IMR-90 (cell line): Measurements from ENCODE around the gene TM9SF4. TPM values are rescaled to one million over a fixed set of nuclear protein-coding genes. Genes with fewer than 3 reads are reported as not detected.

ENCODE experiments used
- ATAC-seq: fragments of 200-7000 bp; cut with Tn5 transposase; 2 replicates; pipeline ENCODE4 v1.9.1; 2020; ENCODE audit warnings: low read depth, mild to moderate bottlenecking, moderate library complexity
- BruUV-seq: library from RNA; stranded (reverse); fragments of 400-500 nt; replicated peaks from 2 replicates; lab custom pipeline; 2021; lab: Mats Ljungman, UMichigan
- CTCF ChIA-PET: fragments of 300-600 bp; formaldehyde crosslinking; extraction: SDS; loops from one replicate; lab custom pipeline; 2021; ENCODE audit warnings: antibody characterized with exemption; lab: Yijun Ruan, JAX
- POLR2A ChIA-PET: fragments of 300-600 bp; sonication (Branson Sonifier 250); formaldehyde crosslinking; loops from one replicate; lab custom pipeline; 2022; ENCODE audit warnings: antibody characterized with exemption; ENCODE audit not compliant: unreplicated experiment; lab: Charles Lee
- DNase-seq: peaks from one replicate; pipeline ENCODE4 v3.0.0; 2013
- H2AFZ ChIP-seq: replicated peaks from 2 replicates; pipeline ENCODE3; 2013; ENCODE audit warnings: low read length, mild to moderate bottlenecking; ENCODE audit not compliant: poor library complexity
- H2AK5ac ChIP-seq: 2 replicates; pipeline ENCODE4 v1.6.1; 2013; ENCODE audit warnings: low read depth, low read length, inconsistent platforms
- H2AK9ac ChIP-seq: replicated peaks from 2 replicates; pipeline ENCODE3; 2013; ENCODE audit warnings: mild to moderate bottlenecking, low read depth, low read length, moderate library complexity; ENCODE audit not compliant: poor library complexity
- H2BK120ac ChIP-seq: 2 replicates; pipeline ENCODE4 v1.6.1; 2013; ENCODE audit warnings: low read depth, low read length, inconsistent platforms
- H2BK15ac ChIP-seq: 3 replicates; pipeline ENCODE4 v1.6.1; 2013; ENCODE audit warnings: low read depth, low read length, inconsistent platforms
- H2BK20ac ChIP-seq: 2 replicates; pipeline ENCODE4 v1.6.1; 2013; ENCODE audit warnings: low read depth, mild to moderate bottlenecking, inconsistent platforms, low read length, moderate library complexity
- H2BK5ac ChIP-seq: 2 replicates; pipeline ENCODE4 v1.6.1; 2013; ENCODE audit warnings: mild to moderate bottlenecking, low read depth, low read length, inconsistent platforms; ENCODE audit not compliant: poor library complexity, severe bottlenecking
- H3K14ac ChIP-seq: replicated peaks from 2 replicates; pipeline ENCODE4 v1.6.1; 2013; ENCODE audit warnings: low read depth, low read length, inconsistent platforms
- H3K18ac ChIP-seq: 2 replicates; pipeline ENCODE4 v1.6.1; 2013; ENCODE audit warnings: low read depth, low read length, control low read depth
- H3K23ac ChIP-seq: 2 replicates; pipeline ENCODE4 v1.6.1; 2013; ENCODE audit warnings: low read depth, low read length, inconsistent platforms
- H3K27ac ChIP-seq: 2 replicates; pipeline ENCODE4 v1.5.1; 2013; ENCODE audit warnings: mild to moderate bottlenecking, control low read depth, low read length; ENCODE audit not compliant: insufficient read depth
- H3K27me3 ChIP-seq: 2 replicates; pipeline ENCODE4 v1.6.1; 2013; ENCODE audit warnings: low read length; ENCODE audit not compliant: control insufficient read depth, insufficient read depth
- H3K36me3 ChIP-seq: 2 replicates; pipeline ENCODE4 v1.6.1; 2013; ENCODE audit warnings: low read length, mixed read lengths; ENCODE audit not compliant: control insufficient read depth, insufficient read depth
- H3K4ac ChIP-seq: 2 replicates; pipeline ENCODE4 v1.6.1; 2013; ENCODE audit warnings: low read depth, low read length, inconsistent platforms
- H3K4me1 ChIP-seq: 2 replicates; pipeline ENCODE4 v1.6.1; 2013; ENCODE audit warnings: low read length, mixed read lengths; ENCODE audit not compliant: control insufficient read depth, insufficient read depth
- H3K4me2 ChIP-seq: 2 replicates; pipeline ENCODE4 v1.6.1; 2013; ENCODE audit warnings: low read depth, mild to moderate bottlenecking, control low read depth, low read length, moderate library complexity
- H3K4me3 ChIP-seq: 2 replicates; pipeline ENCODE4 v1.5.1; 2013; ENCODE audit warnings: low read depth, mild to moderate bottlenecking, control low read depth, low read length, moderate library complexity; ENCODE audit not compliant: insufficient read depth
- H3K56ac ChIP-seq: 2 replicates; pipeline ENCODE4 v1.6.1; 2013; ENCODE audit warnings: low read length, inconsistent platforms; ENCODE audit not compliant: insufficient read depth; ENCODE audit errors: extremely low read depth
- H3K79me1 ChIP-seq, 2 experiments: 2 replicates each; pipeline ENCODE4 v1.6.1; 2013; ENCODE audit warnings: low read length in 2 of 2, inconsistent platforms in 1 of 2, low read depth in 1 of 2
- H3K9ac ChIP-seq: 2 replicates; pipeline ENCODE4 v1.6.1; 2013; ENCODE audit warnings: low read depth, low read length, control low read depth
- H3K9me1 ChIP-seq: 2 replicates; pipeline ENCODE4 v1.6.1; 2013; ENCODE audit warnings: low read length, inconsistent platforms; ENCODE audit not compliant: insufficient read depth
- H3K9me3 ChIP-seq: 2 replicates; pipeline ENCODE4 v1.6.1; 2013; ENCODE audit warnings: low read length; ENCODE audit not compliant: control insufficient read depth, insufficient read depth
- H4K20me1 ChIP-seq: 2 replicates; pipeline ENCODE4 v1.6.1; 2013; ENCODE audit warnings: low read length, inconsistent platforms; ENCODE audit not compliant: insufficient read depth
- H4K5ac ChIP-seq: 2 replicates; pipeline ENCODE4 v1.6.1; 2013; ENCODE audit warnings: mild to moderate bottlenecking, low read depth, low read length, control low read depth
- H4K8ac ChIP-seq, 2 experiments: 2 replicates each; pipeline ENCODE4 v1.6.1; 2013; ENCODE audit warnings: low read depth in 2 of 2, low read length in 2 of 2, control low read depth in 1 of 2, inconsistent platforms in 1 of 2
- H4K91ac ChIP-seq: 2 replicates; pipeline ENCODE4 v1.6.1; 2013; ENCODE audit warnings: low read depth, low read length, inconsistent platforms; ENCODE audit not compliant: insufficient read depth
- BHLHE40 ChIP-seq: fragments of 150-350 bp; IDR thresholded peaks from 2 replicates; pipeline ENCODE4 v1.6.1; 2016; ENCODE audit warnings: mild to moderate bottlenecking, low read depth, low read length
- CEBPB ChIP-seq: IDR thresholded peaks from 2 replicates; pipeline ENCODE4 v1.6.1; 2012; ENCODE audit warnings: low read depth, low read length, improper control_type of control experiment
- CHD1 ChIP-seq: IDR thresholded peaks from 2 replicates; pipeline ENCODE4 v1.6.1; 2012; ENCODE audit warnings: low read depth, low read length, improper control_type of control experiment
- FOS ChIP-seq: fragments of 150-350 bp; IDR thresholded peaks from 2 replicates; pipeline ENCODE4 v1.6.1; 2016; ENCODE audit warnings: low read depth, low read length
- MAZ ChIP-seq: IDR thresholded peaks from 2 replicates; pipeline ENCODE4 v1.6.1; 2012; ENCODE audit warnings: low read depth, mild to moderate bottlenecking, low read length, improper control_type of control experiment, moderate library complexity, borderline replicate concordance
- MXI1 ChIP-seq: IDR thresholded peaks from 2 replicates; pipeline ENCODE4 v1.6.1; 2012; ENCODE audit warnings: low read depth, mild to moderate bottlenecking, low read length, moderate library complexity, borderline replicate concordance
- NFE2L2 ChIP-seq: fragments of 150-350 bp; IDR thresholded peaks from 2 replicates; pipeline ENCODE4 v1.6.1; 2016; ENCODE audit warnings: low read depth, mild to moderate bottlenecking, low read length
- POLR2A ChIP-seq: IDR thresholded peaks from 2 replicates; pipeline ENCODE4 v1.6.1; 2012; ENCODE audit warnings: mild to moderate bottlenecking, low read depth, low read length
- RAD21 ChIP-seq: IDR thresholded peaks from 2 replicates; pipeline ENCODE4 v1.6.1; 2012; ENCODE audit warnings: low read length, improper control_type of control experiment
- RCOR1 ChIP-seq: IDR thresholded peaks from 2 replicates; pipeline ENCODE4 v1.6.1; 2012; ENCODE audit warnings: mild to moderate bottlenecking, low read length, improper control_type of control experiment; ENCODE audit not compliant: insufficient replicate concordance
- WGBS, 2 experiments: methylation state at CpG; one replicate each; pipeline versions ENCODE4 v1.1.5 to v1.1.7; 2013; ENCODE audit warnings: missing lambda C conversion rate in 2 of 2; ENCODE audit not compliant: insufficient read length in 1 of 2; ENCODE audit errors: extremely low coverage in 2 of 2; 5-methylcytosine and 5-hydroxymethylcytosine counted together
- dilution Hi-C: fragments of 300-500 bp; cut with HindIII; formaldehyde crosslinking; loops from one replicate; pipeline ENCODE4 v1.14.3; 2018; ENCODE audit warnings: low sequenced_read_pairs; ENCODE audit not compliant: unreplicated experiment
- in situ Hi-C: fragments of 300-500 bp; cut with MboI; formaldehyde crosslinking; loops from 3 replicates; pipeline ENCODE4 v1.14.3; 2019; ENCODE audit warnings: low sequenced_read_pairs, inconsistent platforms, mixed read lengths
- intact Hi-C: fragments of 100-400 bp; cut with micrococcal nuclease; formaldehyde crosslinking; loops from 2 replicates; pipeline ENCODE4 v1.10.0; 2022
- polyA plus RNA-seq, 3 experiments: library from polyadenylated mRNA; depleted of rRNA; stranded (reverse); fragments of >200 nt; gene quantifications; 2 replicates each; pipeline ENCODE4 v1.2.3, GENCODE V29; 2012; ENCODE audit warnings: low replicate concordance in 1 of 3
- total RNA-seq: library from RNA; depleted of rRNA; stranded (reverse); fragments of >200 nt; gene quantifications from 2 replicates; pipeline ENCODE4 v1.2.3, GENCODE V29; 2012
- TF ChIP-seq, protein P1 (sequence below): fragments of 150-350 bp; IDR thresholded peaks from 2 replicates; pipeline ENCODE4 v1.6.1; 2017; ENCODE audit warnings: mild to moderate bottlenecking, antibody characterized with exemption, low read length, low read depth
- TF ChIP-seq, protein P2 (sequence below): conservative IDR thresholded peaks from 2 replicates; pipeline ENCODE4 v1.5.1; 2012; ENCODE audit warnings: mild to moderate bottlenecking, low read depth, low read length, improper control_type of control experiment

Gene TM9SF4
- total and polyA plus RNA-seq, 2 of the 4 experiments (the other 2 are of a cell fraction), result 35.3 to 59.1 TPM

DNA sequence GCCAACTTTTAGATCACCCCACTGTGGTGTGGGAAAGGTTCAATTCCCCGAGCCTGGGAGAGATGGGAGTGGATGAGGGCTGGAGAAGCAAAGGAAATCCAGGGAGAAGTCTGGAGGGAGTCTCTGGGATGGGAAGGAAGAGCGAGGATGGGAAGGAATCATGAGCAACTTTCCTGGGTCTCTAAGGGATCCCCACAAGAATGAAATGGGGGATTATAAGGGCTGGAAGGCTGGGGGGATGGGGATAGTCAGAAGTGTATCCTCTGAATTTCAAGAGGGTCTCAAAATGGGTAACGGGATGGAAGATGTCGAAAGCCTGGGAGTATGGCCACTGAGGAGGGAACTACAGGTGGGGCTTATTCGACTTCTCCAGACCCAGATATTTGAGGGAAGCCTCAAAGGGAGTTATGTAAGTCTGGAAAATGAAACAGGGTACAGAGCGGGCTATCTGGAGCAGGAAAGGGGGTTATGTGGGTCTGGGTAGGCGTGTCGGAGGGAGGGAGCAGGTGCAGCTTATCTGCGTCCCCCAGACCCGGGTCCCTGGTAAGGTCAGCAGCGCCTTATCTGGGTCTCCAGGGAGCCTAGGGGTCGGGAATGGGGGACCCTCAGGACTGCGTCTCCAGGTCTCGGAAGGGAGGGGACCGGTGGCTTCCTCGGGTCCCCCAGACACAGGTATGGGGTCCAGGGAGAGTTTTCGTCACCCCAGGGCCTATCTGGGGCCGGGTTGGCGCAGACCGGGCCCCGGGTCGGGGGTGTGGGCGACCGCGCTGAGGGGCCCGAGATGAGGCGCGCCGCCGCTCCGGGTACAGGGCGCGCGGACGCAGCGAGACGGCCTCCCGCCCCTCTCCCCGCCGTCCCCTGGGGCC, 97.5 kb downstream of the TM9SF4 start:
- Histone ChIP-seq H3K4me3 (peak overlapping the region; percentile 93), H2AK5ac (peak overlapping the region; percentile 61), H3K9me1 (peaks cover 21% of the 10 kb centered on the region), H4K8ac (peak overlapping the region; percentile 76 to 81; a peak in 3 of 4 replicates), H2BK120ac (no peak overlapping the region), H4K91ac (peak overlapping the region; percentile 51), H4K5ac (peak overlapping the region; percentile 30; the same call in 1 of the 2 replicates), H3K18ac (no peak overlapping the region; the same call in 1 of the 2 replicates), H3K4ac (peak overlapping the region; percentile 84), H2BK5ac (peak overlapping the region; percentile 30), H3K56ac (peak overlapping the region; percentile 66), H3K27ac (peak overlapping the region; percentile 65), H3K4me2 (peak overlapping the region; percentile 95), H3K9ac (peak overlapping the region; percentile 94), H3K14ac (peak overlapping the region; percentile 48), H3K36me3 (peaks cover 14% of the 10 kb centered on the region), H2BK15ac (no peak overlapping the region), H2BK20ac (no peak overlapping the region), H3K4me1 (peaks cover 17% of the 10 kb centered on the region), H3K23ac (peak overlapping the region; percentile 53), H4K20me1 (peaks cover 39% of the 10 kb centered on the region), H2AK9ac (peak overlapping the region; percentile 97), H2AFZ (peak overlapping the region; percentile 90), H3K9me3 (no peaks in the 10 kb centered on the region), H3K27me3 (no peaks in the 10 kb centered on the region), H3K79me1 (peaks cover 70 to 85% of the 10 kb centered on the region in 2 experiments)
- in situ Hi-C loops (no loop called here), intact Hi-C loops (loop anchor here (5.0 kb wide), 1 partner anchor 385 kb away; no protein-coding TSS in a partner anchor), dilution Hi-C loops (no loop called here)
- no peak for TF ChIP-seq RAD21
- TF ChIP-seq MAZ, result no peak
- TF ChIP-seq, protein P1, sequence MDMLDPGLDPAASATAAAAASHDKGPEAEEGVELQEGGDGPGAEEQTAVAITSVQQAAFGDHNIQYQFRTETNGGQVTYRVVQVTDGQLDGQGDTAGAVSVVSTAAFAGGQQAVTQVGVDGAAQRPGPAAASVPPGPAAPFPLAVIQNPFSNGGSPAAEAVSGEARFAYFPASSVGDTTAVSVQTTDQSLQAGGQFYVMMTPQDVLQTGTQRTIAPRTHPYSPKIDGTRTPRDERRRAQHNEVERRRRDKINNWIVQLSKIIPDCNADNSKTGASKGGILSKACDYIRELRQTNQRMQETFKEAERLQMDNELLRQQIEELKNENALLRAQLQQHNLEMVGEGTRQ, result no peak
- no peak for TF ChIP-seq BHLHE40
- no peak for TF ChIP-seq FOS
- no peak for TF ChIP-seq NFE2L2
- no peak for TF ChIP-seq RCOR1
- TF ChIP-seq, protein P2, sequence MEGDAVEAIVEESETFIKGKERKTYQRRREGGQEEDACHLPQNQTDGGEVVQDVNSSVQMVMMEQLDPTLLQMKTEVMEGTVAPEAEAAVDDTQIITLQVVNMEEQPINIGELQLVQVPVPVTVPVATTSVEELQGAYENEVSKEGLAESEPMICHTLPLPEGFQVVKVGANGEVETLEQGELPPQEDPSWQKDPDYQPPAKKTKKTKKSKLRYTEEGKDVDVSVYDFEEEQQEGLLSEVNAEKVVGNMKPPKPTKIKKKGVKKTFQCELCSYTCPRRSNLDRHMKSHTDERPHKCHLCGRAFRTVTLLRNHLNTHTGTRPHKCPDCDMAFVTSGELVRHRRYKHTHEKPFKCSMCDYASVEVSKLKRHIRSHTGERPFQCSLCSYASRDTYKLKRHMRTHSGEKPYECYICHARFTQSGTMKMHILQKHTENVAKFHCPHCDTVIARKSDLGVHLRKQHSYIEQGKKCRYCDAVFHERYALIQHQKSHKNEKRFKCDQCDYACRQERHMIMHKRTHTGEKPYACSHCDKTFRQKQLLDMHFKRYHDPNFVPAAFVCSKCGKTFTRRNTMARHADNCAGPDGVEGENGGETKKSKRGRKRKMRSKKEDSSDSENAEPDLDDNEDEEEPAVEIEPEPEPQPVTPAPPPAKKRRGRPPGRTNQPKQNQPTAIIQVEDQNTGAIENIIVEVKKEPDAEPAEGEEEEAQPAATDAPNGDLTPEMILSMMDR, result no peak
- TF ChIP-seq CEBPB, result no peak
- no peak for TF ChIP-seq CHD1
- TF ChIP-seq POLR2A, result no peak
- TF ChIP-seq MXI1, result no peak
- ChIA-PET POLR2A (no interaction called here), CTCF (no interaction called here)
- peak; percentile 2 for ATAC-seq
- TSS peak; percentile 50 for BruUV-seq
- 1% methylated on average over 29 of the region's 40 CpGs; no CpG with 5 or more reads in 1 of the 2 experiments for WGBS, 2 experiments
- DNase-seq, result no peak
